ENCODE results near the gene FHOD3.

The FHOD3 gene

DNA sequence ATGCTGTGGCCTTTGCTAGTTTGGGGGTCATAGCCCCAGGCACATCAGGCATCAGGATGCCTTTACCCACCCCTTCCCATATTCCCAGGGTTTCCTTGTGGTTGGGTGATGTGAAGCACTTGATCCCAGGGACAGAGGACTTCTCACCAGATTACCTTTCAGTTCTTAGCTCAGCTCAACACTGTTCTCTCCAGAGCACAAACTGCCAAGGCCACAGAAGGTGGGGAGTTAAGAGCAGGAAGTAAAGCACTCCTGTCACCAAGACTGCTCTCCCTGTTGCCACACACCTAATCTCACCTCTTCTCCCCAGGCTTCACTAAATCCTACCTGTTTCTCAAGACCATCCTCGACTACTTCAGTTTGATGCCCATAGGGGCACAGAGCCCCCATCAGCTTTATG, 25.9 kb downstream of the FHOD3 start:
- no peak for DNase-seq

DNA sequence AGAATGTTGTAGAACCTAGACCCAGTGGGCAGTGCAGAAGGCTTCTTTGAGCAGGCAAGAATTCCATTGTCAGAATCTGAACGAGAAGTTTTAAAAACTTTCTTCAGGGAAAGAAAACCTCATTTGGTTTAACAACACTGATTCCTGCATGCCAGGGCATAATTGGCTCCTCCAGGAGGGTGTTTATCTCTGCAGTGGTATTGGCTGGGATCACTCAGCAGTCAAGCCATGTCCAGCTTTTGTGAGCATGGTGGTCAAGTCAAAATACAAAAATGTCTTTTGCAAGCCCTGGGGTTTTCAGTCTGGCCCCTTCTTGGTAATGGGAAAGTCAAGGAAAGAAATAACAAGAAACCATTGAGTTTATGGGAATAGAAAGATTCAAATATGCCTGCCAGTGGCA, 28.3 kb downstream of the FHOD3 start:
- DNase-seq = no peak

DNA sequence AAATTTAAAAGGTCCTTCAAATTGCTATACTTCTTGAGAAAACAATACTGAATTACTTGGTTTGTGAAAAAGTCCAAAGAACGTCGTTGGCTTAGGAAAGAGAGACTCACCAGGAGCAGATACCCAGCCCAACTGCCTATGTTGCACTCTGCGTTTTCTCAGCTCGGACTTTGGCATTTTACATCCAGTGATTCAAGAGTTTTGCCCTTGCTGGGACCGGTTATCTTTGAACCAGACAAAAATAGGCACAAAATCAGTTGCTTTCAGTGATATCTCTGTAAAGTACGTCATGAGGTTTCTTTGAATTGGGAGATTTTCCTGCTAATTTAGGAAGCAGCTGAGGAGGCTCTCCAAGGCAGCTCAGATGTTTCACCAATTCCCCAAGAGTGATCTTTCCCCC, 29.3 kb downstream of the FHOD3 start:
- DNase-seq = no peak

DNA sequence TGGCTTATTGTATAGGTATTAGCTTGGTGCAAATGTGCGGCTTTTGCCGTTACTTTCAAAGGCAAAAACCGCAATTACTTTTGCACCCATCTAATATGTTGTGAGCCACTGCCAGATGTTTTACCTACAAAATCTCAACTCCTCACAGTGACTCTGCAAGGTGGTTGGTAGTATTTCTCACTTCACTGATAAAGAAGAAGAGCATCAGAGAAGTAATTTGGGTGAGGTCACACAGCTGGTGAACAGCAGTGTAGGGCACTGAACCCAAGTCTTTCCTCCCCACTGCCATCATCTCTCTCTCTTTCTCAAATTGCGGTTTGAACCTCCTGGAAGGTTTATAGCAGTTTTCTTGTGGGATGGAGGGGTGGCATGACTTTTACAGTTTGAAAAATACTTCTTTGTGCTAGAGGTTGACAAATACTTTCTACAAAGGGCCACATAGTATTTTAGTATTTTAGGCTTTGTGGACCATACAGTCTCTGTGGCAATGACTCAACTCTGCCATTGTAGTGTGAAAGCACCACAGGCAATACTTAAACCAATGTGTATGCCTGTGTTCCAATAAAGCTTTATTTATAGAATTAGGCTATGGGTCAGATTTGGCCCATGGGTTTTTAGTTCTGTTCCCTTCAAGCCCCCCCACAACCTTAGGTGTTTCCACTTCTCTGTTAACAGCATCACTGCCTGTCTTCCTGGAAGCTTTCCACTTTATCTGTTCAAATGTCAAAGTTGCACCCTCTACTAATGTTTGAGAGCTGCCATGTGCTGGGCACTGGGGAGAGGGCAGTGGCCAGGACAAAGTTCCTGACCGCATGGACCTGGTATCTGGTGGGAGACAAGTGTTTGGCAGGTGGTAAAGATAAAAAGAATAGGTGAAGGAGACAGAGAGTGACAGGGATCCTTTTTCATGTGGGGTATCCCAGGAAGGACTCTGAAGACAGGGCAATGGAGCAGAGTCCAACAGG, 30.1 kb downstream of the FHOD3 start:
- DNase-seq = no peak

DNA sequence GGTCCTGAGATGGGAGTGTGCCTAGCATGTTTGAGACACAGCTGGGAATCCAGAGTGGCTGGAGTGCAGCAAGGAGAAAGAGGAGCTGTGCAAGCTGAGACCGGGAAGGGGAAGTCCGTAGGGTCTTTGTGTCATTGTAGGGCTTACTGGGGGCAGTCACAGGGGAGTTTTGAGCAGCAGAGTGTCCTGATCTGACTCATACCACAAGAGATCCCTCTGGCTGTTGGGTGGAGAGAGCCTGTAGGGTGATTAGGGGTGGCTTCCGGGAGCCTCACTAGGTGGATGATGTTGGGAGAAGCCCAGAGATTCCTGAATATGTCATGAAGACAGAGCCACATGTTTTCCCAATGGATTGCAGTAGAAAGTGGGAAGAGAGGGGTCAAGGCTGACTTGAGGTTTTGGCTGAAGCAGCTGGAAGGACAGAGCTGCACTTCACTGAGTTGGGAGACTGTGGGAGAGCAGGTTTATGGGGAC, 30.9 kb downstream of the FHOD3 start:
- DNase-seq = no peak

DNA sequence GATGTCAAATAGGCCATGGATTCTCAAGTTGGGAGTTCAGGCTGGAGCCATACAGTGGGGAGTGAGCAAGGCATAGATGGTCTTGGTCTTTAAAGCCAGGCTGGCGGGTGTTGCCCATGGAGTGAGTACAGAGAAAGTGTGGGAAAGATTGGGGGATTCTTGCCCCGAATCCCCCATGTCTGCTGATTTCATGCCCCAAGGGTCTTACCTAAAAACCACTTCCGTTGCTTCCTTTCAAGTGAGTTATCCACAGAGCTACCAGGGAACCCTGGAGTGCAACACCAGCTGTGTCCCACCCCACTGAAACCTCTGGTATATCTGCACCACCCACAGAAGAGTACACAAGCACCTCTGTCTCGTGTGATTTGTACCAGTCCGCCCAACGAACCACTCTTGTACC, 31.4 kb downstream of the FHOD3 start:
- no peak for DNase-seq

DNA sequence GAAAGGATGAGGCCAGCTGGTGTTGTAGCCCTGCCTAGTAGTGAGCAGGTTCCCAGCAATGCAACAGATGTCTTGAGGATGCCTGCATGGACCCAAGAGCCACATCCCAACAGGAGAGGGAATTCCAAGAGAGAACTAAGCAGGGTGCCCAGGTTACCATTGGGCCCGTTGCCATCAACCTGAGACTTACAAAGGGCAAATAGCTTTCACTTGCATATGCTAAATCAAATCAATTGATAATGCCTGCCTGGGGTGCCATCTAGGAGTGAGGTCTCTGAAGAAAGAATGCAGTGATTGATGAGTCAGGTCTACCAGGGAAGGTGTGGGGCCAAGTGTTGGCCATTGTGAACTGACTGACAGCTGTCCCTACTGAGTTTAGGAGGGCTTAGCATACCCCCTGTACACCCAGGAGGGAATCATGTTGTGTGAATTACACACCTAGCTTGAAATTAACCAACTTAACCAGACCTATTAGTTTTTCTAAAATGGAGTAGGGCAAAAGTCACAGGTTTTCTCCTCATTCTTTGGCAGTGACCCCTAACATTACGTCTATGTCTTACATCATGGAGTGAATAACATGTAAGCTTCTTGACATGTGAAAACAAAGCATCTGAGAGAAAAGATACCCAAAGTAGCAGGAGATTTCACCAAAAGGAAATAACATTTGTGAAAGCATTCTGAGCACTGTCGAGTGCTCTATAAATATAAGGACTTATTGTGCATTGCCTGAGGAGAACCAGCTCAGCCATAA, 32.3 kb downstream of the FHOD3 start:
- no peak for DNase-seq

DNA sequence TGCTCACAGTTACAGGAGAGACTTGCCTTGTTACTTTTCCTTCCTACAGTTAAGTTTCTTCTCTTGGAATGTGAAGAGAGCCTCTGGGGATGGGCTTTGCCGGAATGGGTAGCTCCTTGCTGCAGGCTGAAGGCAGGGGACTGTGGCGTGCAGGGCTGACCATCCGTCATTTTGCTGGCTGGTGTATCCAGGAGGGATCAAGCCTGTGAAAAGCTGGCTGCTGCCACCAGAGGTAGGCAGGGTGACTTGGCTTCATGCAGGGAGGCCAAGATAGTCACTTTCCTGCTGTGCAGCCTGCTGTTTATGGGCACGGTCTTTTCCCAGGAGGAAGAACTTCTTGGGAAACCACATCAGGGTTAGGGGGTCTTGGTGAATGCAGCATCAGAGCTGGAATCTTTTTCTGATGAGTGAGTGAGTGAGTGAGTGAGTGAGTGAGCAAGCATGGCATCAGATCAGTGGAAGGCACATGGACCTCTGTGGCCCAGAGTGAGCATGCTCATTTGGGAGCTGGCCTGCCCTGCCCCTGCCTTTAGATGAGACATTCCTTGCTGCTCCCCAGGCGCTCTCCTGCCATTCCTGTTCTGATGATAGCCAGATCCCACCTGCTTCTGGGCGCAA, 33.0 kb downstream of the FHOD3 start:
- DNase-seq = no peak

DNA sequence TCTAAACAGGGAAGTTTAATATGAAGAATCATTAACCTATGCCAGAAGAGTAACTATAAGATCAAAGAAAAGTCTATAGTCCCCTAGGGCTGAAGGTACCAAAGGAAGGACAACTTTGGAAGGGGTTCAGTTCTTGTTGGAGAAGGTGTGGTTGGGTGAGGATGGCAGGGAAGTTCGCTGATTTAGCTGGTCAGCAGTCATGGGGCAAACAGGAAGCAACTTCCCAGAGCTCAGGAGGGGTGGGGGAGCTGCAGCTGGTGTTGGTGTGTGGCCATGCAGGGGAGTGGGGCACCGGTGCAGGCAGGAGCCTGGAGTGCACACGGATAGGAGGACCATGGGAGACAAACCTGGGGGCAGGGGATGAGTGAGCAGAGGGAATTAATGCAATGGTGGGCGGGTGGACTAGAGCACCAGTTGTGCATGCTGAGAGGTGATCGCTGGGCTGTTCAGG, 34.0 kb downstream of the FHOD3 start:
- no peak for DNase-seq

DNA sequence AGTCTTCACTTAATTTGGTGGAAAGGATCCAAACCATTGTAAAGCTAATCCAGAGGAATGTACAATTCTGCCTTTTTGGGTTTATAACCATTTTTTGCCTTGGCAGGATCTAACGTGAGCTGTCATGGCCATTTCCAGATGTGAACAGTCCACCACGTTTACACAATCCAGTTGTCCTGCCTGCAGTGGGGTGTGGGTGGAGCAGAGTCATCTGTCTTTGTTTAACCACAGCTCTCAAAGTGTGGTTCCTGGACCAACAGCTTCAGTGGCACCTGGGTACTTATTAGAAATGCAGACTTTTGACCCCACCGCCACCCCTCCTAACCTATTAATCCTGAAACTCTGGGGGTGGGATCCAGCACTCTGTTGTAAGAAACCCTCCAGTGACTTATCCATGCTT, 35.9 kb downstream of the FHOD3 start:
- no peak for DNase-seq

DNA sequence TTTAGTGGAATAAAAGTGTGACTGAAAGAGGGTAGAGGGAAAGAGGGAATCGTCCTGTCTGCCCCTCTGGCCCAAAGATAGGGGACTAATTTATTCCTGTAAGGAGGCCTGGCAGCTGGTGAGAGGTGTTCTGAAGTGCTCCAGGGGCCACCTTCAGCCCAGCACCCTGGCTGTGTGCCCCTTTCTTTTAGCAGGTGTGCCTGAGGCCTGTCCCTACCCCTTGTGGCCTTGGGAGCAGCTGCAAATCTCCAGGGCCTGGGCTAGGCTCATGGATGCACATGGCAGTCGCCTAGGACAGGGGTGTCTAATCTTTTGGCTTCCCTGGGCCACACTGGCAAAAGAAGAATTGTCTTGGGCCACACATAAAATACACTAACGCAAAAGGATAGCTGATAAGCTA, 37.3 kb downstream of the FHOD3 start:
- no peak for DNase-seq

DNA sequence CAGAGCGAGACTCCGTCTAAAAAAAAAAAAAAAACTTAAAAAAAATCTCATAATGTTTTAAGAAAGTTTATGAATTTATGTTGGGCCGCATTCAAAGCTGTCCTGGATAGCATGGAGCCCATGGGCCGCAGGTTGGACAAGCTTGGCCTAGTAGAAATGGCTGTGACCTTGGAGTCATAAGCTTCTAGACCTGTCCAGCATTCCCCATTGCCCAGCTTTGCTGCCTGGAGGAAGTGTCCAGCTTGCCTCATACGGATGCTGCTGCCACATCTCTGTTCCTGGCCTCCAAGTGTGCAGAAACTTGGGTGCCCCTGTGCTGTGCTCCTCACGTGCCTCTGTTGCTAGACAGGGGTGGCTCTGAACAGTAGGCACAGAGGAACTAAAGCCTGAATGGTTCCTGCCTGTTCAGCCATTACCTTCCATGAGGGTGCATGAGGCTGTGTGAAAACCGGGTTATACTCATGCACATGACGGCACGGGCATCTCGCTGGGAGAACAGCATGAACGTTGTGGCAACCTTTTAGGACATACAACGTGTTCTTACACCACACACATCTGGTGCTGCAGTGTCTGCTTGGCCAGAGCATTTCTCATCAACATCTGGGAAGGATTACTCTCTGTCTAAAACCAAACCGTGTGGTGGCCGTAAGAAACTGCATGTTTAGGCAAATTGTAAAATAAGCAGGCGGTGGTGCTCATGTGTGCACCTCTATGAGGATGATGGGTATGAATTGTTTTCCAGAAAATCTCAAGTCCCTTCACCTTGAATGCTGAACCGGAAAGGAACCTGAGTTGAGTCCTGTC, 38.2 kb downstream of the FHOD3 start:
- no peak for DNase-seq

DNA sequence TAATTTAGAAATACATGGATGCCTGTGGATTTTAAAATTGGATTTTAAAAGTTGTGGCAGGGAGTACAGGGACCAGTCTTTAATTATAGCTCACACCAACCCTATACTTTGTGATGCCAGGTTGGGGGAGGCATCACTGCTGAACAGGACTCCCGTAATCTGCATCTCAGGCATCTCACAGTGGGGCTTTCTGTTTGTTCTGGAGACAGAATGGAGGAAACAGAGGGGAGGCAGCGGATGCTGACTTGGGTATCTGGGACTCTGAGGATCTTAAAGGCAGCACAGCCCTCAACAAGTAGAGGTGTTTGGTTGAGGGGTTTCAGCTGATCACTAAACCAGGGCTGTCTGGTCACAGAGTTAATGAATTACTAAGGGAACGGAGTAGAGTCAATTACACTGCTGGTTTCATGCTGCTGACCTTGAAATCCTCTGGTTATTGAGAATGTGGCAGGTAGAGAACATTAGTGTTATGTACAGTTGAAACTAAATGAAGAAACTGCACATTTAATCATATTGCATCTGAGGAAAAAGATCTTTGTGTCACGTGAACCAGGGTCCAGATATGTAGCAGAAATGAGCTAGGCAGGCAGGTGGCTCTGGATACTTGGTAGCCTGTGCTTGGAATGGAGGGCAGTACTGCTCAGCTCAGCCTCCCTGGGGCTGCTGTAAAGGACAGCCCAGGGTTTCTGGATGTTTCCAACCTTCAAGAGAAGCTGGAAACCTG, 40.3 kb downstream of the FHOD3 start:
- DNase-seq = no peak

DNA sequence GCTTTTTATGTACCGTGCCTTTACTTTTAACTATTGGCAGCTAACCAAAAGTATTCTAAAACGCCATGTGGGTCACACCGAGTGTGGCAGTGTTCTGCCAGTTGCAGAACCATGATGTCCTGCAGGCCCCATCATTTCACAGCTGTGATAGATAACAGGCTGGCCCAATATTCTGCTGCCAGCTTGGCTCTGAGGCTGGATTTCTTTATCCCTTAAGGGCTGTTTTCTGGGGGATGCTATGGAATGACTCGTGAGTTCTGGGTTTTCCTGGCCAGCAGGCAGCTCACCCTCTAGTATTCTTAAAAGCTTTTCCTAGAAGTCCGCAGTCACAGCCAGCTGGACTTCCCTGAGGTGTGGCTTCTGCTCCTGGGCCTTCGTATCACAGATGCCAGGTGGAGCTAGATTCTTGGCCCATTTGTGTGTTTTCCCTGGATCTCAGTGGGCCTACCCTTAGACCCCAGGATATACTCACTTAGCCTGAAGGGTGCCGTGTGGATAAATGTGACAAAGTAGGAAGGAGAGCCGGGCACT, 41.0 kb downstream of the FHOD3 start:
- no peak for DNase-seq

DNA sequence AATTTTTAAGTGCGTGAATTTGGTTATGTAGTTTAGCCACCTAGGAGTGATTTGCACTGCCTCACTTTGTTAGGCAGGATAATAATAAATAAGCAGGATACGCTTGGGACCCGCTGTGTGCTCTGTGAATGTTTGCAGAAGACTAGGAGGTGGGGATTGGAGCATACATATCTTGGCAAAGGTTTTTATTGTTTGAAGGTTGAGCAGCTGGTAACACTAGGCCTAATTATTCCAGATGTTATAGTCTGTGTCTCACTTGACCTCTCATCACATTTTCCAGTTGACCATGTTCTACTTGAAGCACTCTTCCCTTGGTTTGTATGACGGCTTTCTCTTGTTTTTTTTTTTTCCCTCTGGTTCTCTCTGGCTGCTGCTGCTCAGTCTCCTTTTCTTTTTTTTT, 42.7 kb downstream of the FHOD3 start:
- no peak for DNase-seq

DNA sequence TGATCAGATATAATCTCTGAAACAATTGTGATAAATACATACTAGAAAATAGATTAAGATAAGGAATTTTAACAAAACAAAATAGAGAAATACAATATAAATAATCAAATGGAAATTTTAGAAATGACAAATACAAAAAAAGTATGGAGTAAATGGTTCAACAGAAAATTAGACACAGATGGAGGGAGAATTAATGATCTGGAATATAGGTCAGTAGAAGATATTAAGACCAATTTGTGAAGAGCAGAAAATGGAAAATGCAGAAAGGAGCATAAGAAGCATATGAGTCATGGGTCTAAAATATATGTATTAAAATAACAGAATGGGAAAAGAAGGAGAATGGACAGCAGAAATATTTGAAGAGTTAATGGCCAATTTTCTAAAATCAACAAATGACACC, 44.4 kb downstream of the FHOD3 start:
- DNase-seq = no peak

DNA sequence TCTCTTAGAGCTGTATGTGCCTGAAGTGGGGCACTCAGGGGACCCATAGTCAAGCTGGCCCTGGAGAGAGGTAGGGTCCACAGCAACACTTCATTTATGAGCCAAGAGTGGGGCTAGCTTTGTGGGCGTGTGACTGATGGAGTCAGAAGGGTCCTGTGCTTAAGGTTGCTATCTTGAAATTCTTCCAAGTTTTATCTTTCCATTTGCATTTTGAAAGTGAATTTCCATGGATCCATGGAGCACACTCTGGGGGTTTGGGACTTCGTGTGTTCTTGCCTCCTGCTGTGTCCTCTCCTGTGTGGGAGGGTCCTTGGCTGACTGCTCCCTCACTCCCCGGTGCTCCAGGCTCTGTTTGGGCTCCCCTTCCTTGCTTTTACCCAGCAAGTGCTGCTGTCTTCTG, 50.8 kb downstream of the FHOD3 start:
- no peak for DNase-seq

DNA sequence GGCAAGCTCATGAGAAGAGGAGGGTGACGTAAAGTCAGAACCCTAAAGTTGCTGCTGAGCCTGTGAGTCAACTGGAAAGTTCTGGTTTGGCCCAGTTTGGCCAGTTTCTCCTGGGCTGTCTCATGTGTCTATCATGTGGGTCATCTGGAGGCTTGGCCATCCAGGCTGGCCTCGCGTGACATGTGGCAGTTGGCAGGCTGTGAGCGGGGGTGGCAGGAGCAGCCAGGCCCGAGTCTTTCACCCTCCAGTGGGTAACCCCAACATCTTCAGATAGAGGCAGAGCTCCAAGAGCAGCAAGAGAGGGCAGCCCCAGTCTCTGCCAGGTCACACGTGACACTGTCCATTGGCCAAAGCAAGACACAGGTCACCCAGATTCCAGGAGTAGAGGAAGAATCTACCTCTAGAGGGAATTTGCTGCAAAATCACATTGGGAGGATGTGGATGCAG, 51.5 kb downstream of the FHOD3 start:
- no peak for DNase-seq

DNA sequence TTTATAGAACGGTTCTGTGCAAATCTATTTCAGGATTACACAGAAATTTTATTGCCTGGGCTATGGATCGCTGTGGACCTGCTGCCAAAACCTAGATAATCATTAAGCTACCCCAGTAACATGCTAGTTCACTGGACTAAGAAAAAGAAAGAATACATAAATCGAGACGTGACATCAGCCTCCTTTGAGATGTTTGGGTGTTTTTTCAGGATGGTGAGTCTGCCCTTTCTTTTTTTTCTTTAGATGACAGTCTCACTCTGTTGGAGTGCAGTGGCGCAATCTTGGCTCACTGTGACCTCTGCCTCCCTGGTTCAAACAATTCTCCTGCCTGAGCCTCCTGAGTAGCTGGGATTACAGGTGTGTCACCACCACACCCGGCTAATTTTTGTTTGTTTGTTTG, 52.0 kb downstream of the FHOD3 start:
- DNase-seq = no peak

DNA sequence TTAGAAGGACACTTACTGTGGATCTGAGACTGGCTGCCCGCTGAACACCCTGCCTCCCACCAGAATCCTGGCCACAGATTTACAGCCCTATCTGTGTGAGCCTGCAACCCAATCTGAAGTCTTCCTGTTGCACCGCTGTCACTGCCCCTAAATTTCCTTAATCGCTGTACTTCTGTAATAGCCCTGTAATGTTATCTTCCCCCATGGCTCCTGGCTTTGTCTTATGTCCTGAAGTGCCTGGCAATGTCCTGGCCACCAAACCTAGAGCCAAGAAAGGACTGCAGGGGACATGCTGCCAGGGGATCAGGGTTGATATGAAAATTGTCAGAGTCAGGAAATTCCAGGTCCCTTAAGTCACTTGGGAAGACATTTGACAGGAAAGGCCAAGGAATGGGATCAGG, 52.7 kb downstream of the FHOD3 start:
- no peak for DNase-seq

DNA sequence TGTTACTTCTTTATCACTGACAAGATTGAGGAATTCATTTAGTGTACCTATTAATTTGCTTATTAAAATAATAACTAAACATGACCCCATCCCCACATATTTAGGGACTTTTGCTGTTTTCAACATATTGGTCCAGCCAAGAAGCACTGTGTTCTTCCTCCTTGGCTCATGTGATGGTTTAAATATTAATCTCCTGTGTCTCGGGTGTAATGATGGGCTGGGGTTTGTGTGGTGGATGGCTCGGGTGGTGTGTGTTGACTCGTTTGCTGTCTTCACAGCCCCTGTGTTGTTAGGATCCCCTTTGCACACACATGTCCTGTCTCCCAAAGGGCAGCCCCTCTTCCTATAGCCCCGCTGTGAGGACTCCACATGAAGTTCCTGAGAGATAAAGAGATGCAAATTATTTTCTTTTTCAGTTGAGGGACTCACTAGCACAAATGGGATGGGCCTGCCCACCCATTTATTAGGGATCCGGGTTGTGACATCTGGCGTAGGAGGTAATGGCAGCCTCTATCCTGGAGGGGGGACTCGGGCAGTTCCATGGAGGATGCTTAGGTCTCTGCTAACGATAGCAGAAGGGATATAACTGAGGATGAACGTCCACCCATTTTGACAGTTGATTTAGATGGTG, 53.4 kb downstream of the FHOD3 start:
- DNase-seq = no peak
